ENCODE measurements around the gene KLF15. TPM values are rescaled to one million over a fixed set of nuclear protein-coding genes. Genes with fewer than 3 reads are reported as not detected.
A peak's percentile ranks its signal among the peaks of the same experiment; 100 is the strongest.
"Not testable (repeated sequence)": the region's sequence is repeated elsewhere in the genome, so short reads cannot be mapped to it uniquely, and the experiment has no call there.

KLF15 gene
- total and polyA plus RNA-seq, 8 donors = 5.4 to 14.8 (median 9.7) TPM

GRCh38 chr3:126340596-126340942 is 16.6 kb downstream of the KLF15 start:
- ATAC-seq = no peak
- no peak for DNase-seq
- Histone ChIP-seq H3K27me3 (no peaks in the 10 kb centered on the region), H3K36me3 (peaks cover 0 to 2% of the 10 kb centered on the region in 2 donors), H3K27ac (no peak overlapping the region), H3K4me3 (no peak overlapping the region), H3K9me3 (no peaks in the 10 kb centered on the region), H3K4me1 (no peaks in the 10 kb centered on the region)
- intact Hi-C loops (cut with DNase I) = no loop called here
- no peak for TF ChIP-seq CTCF (IDR thresholded peaks at IDR 0.05)

DNA sequence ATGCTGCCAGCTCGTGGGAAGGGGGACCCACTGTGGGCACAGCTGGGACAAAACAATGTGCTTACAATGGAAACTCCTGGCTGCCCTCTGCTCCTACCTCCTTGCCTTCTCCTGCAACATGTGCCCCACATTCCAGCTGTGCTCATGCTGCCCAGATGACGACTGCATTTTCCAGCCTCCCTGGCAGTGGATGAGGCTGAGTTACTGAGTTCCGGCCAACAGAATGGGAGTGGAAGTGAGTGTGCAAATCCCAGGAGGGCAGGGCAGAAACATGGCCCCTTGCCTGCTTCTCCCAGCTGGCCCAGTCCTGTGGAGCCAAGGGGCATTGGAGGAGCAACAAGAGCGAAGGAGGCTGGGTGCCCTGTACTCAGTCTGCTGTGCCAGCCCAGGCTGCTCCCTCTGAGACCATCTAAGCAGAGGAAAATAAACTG is 17.1 kb downstream of the KLF15 start:
- Histone ChIP-seq H3K4me1 (no peaks in the 10 kb centered on the region), H3K27ac (no peak overlapping the region), H3K9me3 (no peaks in the 10 kb centered on the region), H3K36me3 (no peaks in the 10 kb centered on the region), H3K27me3 (no peaks in the 10 kb centered on the region), H3K4me3 (no peak overlapping the region)
- intact Hi-C loops (cut with DNase I) = no loop called here
- no peak for TF ChIP-seq CTCF (IDR thresholded peaks at IDR 0.05)
- DNase-seq = peak in 2 of 4 donors; percentile 18 to 34
- ATAC-seq = peak; percentile 15

GRCh38 chr3:126339466-126339865 is 17.7 kb downstream of the KLF15 start:
- no peaks in the 10 kb centered on the region for H3K9me3 ChIP-seq
- no peak overlapping the region for H3K4me3 ChIP-seq
- ATAC-seq = no peak
- H3K27me3 ChIP-seq = no peaks in the 10 kb centered on the region
- H3K36me3 ChIP-seq = no peaks in the 10 kb centered on the region
- DNase-seq = peak in 2 of 4 donors; percentile 9 to 10
- no peak overlapping the region for H3K27ac ChIP-seq
- H3K4me1 ChIP-seq = no peaks in the 10 kb centered on the region
- no peak for TF ChIP-seq CTCF (IDR thresholded peaks at IDR 0.05)
- intact Hi-C loops (cut with DNase I) = no loop called here

GRCh38 chr3:126338790-126339288 is 18.4 kb downstream of the KLF15 start:
- Histone ChIP-seq H3K9me3 (no peaks in the 10 kb centered on the region), H3K27ac (no peak overlapping the region), H3K36me3 (no peaks in the 10 kb centered on the region), H3K4me1 (no peaks in the 10 kb centered on the region), H3K4me3 (no peak overlapping the region), H3K27me3 (no peaks in the 10 kb centered on the region)
- no peak for ATAC-seq
- intact Hi-C loops (cut with DNase I) = no loop called here
- DNase-seq = peak in 2 of 4 donors; percentile 31 to 67
- no peak for TF ChIP-seq CTCF (IDR thresholded peaks at IDR 0.05)

- H3K4me1 ChIP-seq = no peaks in the 10 kb centered on the region
- no peak overlapping the region for H3K4me3 ChIP-seq
- no peak overlapping the region for H3K27ac ChIP-seq
- H3K9me3 ChIP-seq = no peaks in the 10 kb centered on the region
- no peak for TF ChIP-seq CTCF (IDR thresholded peaks at IDR 0.05)
- H3K27me3 ChIP-seq = no peaks in the 10 kb centered on the region
- ATAC-seq (no peak), DNase-seq (peak in 2 of 4 donors; percentile 16 to 21)
- H3K36me3 ChIP-seq = no peaks in the 10 kb centered on the region
- intact Hi-C loops (cut with DNase I) = no loop called here
Measured at GRCh38 chr3:126337980-126338651, 19.1 kb downstream of the KLF15 start.

DNA sequence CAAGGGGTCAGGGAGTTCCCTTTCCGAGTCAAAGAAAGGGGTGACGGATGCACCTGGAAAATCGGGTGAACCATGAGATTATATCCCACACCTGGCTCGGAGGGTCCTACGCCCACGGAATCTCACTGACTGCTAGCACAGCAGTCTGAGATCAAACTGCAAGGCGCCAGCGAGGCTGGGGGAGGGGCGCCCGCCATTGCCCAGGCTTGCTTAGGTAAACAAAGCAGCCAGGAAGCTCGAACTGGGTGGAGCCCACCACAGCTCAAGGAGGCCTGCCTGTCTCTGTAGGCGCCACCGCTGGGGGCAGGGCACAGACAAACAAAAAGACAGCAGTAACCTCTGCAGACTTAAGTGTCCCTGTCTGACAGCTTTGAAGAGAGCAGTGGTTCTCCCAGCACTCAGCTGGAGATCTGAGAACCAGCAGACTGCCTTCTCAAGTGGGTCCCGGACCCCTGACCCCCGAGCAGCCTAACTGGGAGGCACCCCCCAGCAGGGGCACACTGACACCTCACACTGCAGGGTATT is 25.3 kb downstream of the KLF15 start:
- H3K4me1 ChIP-seq; H3K27ac ChIP-seq; intact Hi-C loops (cut with DNase I); H3K4me3 ChIP-seq; H3K27me3 ChIP-seq; ATAC-seq; H3K36me3 ChIP-seq: not testable (repeated sequence)
- H3K9me3 ChIP-seq = peaks cover 0 to 19% of the 10 kb centered on the region in 2 donors
- peak in 2 of 4 donors; percentile 9 to 12 for DNase-seq
